ENCODE results near the gene SMOC2. TPM values are rescaled to one million over a fixed set of nuclear protein-coding genes. Genes with fewer than 3 reads are reported as not detected.

Gene SMOC2
- total and polyA plus RNA-seq, 2 of the 13 experiments (the other 11 are each of a cell fraction or from before 2014, with no cell fraction given), result not detected

- WGBS (ENCODE audit: low lambda C conversion rate), result 19% methylated on average over 26 of the region's 30 CpGs
- H3K9me3 ChIP-seq (ENCODE audit: low read length), result no peaks in the 10 kb centered on the region
- no peak overlapping the region for H3K4me3 ChIP-seq (replicated peaks in 1 of 3; ENCODE audit: insufficient read depth in 1 of 3, low read depth in 2 of 3, low read length in 3 of 3)
- no TSS peak for BruUV-seq (replicated peaks)
- FAIRE-seq, result no peak
- H3K9ac ChIP-seq (ENCODE audit: insufficient read depth, low read depth, low read length), result no peak overlapping the region
- ChIA-PET POLR2A (no interaction called here), CTCF (ENCODE audit: low intra/inter-chr PET ratio, low total read pairs) (no interaction called here)
- no peaks in the 10 kb centered on the region for H3K79me2 ChIP-seq (ENCODE audit: insufficient read depth, low read length)
- in situ Hi-C loops (cut with HindIII; ENCODE audit: extremely low pct_ligation_motif_present, low pct_unique_long_range_greater_than_20kb), result no loop called here
- H3K4me1 ChIP-seq (ENCODE audit: insufficient read depth, low read length), result no peaks in the 10 kb centered on the region
- peaks cover 18 to 82% of the 10 kb centered on the region in 2 experiments for H3K27me3 ChIP-seq (ENCODE audit: control insufficient read depth in 1 of 2, insufficient read depth in 2 of 2, low read length in 2 of 2)
- H3K27ac ChIP-seq (ENCODE audit: extremely low read length, insufficient read depth, low read length), result no peak overlapping the region
- no peak for DNase-seq (ENCODE audit: low spot score)
- H4K20me1 ChIP-seq (ENCODE audit: insufficient read depth, low read length), result no peaks in the 10 kb centered on the region
- H3K4me2 ChIP-seq (ENCODE audit: low read depth, low read length), result no peak overlapping the region
- intact Hi-C loops (cut with micrococcal nuclease; ENCODE audit: unreplicated experiment), result no loop called here
- no peaks in the 10 kb centered on the region for H3K36me3 ChIP-seq (replicated peaks in 1 of 2; ENCODE audit: control insufficient read depth in 1 of 2, insufficient read depth in 2 of 2, low read length in 2 of 2)
- TF ChIP-seq TGIF2 (CRISPR knock-in tag; IDR thresholded peaks at IDR 0.05) (no peak), EZH2 (conservative IDR thresholded peaks at IDR 0.05; ENCODE audit: low read depth, low read length) (peak; percentile 9; the same call in 1 of the 2 replicates)
- TF ChIP-seq, protein P1, sequence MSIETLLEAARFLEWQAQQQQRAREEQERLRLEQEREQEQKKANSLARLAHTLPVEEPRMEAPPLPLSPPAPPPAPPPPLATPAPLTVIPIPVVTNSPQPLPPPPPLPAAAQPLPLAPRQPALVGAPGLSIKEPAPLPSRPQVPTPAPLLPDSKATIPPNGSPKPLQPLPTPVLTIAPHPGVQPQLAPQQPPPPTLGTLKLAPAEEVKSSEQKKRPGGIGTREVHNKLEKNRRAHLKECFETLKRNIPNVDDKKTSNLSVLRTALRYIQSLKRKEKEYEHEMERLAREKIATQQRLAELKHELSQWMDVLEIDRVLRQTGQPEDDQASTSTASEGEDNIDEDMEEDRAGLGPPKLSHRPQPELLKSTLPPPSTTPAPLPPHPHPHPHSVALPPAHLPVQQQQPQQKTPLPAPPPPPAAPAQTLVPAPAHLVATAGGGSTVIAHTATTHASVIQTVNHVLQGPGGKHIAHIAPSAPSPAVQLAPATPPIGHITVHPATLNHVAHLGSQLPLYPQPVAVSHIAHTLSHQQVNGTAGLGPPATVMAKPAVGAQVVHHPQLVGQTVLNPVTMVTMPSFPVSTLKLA (IDR thresholded peaks at IDR 0.05), result peak; percentile 44; the same call in 1 of the 2 replicates
- TF ChIP-seq, protein P2, sequence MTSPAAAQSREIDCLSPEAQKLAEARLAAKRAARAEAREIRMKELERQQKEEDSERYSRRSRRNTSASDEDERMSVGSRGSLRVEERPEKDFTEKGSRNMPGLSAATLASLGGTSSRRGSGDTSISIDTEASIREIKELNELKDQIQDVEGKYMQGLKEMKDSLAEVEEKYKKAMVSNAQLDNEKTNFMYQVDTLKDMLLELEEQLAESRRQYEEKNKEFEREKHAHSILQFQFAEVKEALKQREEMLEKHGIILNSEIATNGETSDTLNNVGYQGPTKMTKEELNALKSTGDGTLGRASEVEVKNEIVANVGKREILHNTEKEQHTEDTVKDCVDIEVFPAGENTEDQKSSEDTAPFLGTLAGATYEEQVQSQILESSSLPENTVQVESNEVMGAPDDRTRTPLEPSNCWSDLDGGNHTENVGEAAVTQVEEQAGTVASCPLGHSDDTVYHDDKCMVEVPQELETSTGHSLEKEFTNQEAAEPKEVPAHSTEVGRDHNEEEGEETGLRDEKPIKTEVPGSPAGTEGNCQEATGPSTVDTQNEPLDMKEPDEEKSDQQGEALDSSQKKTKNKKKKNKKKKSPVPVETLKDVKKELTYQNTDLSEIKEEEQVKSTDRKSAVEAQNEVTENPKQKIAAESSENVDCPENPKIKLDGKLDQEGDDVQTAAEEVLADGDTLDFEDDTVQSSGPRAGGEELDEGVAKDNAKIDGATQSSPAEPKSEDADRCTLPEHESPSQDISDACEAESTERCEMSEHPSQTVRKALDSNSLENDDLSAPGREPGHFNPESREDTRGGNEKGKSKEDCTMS (CRISPR knock-in tag; conservative IDR thresholded peaks at IDR 0.05), result no peak
- ATAC-seq, result no peak; the same call in 1 of the 3 replicates
- H2AFZ ChIP-seq (ENCODE audit: low read length), result no peak overlapping the region
Measured at GRCh38 chr6:168648240-168649125, 207.5 kb downstream of the SMOC2 start.

Measured in HepG2 (cell line).